Right ventricle myocardium superior (tissue), 1 donor: ENCODE data around the gene PTPRN2. TPM values are rescaled to one million over a fixed set of nuclear protein-coding genes. Genes with fewer than 3 reads are reported as not detected.
A peak's percentile ranks its signal among the peaks of the same experiment; 100 is the strongest.
"Not testable (repeated sequence)": the region's sequence is repeated elsewhere in the genome, so short reads cannot be mapped to it uniquely, and the experiment has no call there.

Source experiments
- ATAC-seq: fragments of 200-7000 bp; cut with Tn5 transposase; one replicate; pipeline ENCODE4 v1.9.1; 2020; ENCODE audit warnings: mild to moderate bottlenecking; ENCODE audit not compliant: poor library complexity
- DNase-seq: peaks from one replicate; pipeline ENCODE4 v3.0.0-alpha.2; 2020
- intact Hi-C: fragments of 100-400 bp; cut with DNase I; formaldehyde crosslinking; loops from one replicate; pipeline ENCODE4 v1.11.2; 2022
- total RNA-seq: library from RNA; stranded (reverse); fragmentation: NEBNext Ultra II Directional; extraction: Animal tissue kit (Norgen Biotek cat#: 25700); gene quantifications from one replicate; pipeline ENCODE4 v1.2.1, GENCODE V29; 2021
- donor health status: DM: no; HTN: yes; CAD: no; lungs with severe emphysema.

The PTPRN2 gene
- total RNA-seq, 1 donor from 2014 or later: 1.2 TPM

- ATAC-seq (no peak), DNase-seq (peak; percentile 21)
- intact Hi-C loops: no loop called here
These were observed 531.7 kb downstream of the PTPRN2 start for GRCh38 chr7:158055726-158056510.

GRCh38 chr7:158054611-158055010, 533.0 kb downstream of the PTPRN2 start:
- DNase-seq (no peak), ATAC-seq (no peak)
- intact Hi-C loops: no loop called here

GRCh38 chr7:158054081-158054480, 533.5 kb downstream of the PTPRN2 start:
- ATAC-seq: no peak
- intact Hi-C loops: no loop called here
- DNase-seq: no peak

GRCh38 chr7:158053183-158053915, 534.3 kb downstream of the PTPRN2 start:
- intact Hi-C loops: no loop called here
- ATAC-seq (no peak), DNase-seq (no peak)

GRCh38 chr7:158052381-158053060, 535.1 kb downstream of the PTPRN2 start:
- ATAC-seq: no peak
- DNase-seq: no peak
- intact Hi-C loops: no loop called here

- DNase-seq (no peak), ATAC-seq (no peak)
- intact Hi-C loops: no loop called here
These were observed 535.8 kb downstream of the PTPRN2 start for GRCh38 chr7:158051776-158052175.

GRCh38 chr7:158050978-158051651, 536.5 kb downstream of the PTPRN2 start:
- DNase-seq (no peak), ATAC-seq (no peak)
- intact Hi-C loops: no loop called here

- ATAC-seq (no peak), DNase-seq (no peak)
- intact Hi-C loops: no loop called here
These were observed 537.1 kb downstream of the PTPRN2 start for GRCh38 chr7:158050441-158050977.

- no peak for ATAC-seq
- intact Hi-C loops: no loop called here
- no peak for DNase-seq
These were observed 538.4 kb downstream of the PTPRN2 start for GRCh38 chr7:158049271-158049670.

- no peak for ATAC-seq
- no peak for DNase-seq
- intact Hi-C loops: no loop called here
These were observed 539.1 kb downstream of the PTPRN2 start for GRCh38 chr7:158048569-158048968.

- intact Hi-C loops: no loop called here
- DNase-seq (no peak), ATAC-seq (no peak)
These were observed 540.1 kb downstream of the PTPRN2 start for GRCh38 chr7:158047391-158048059.

- DNase-seq, ATAC-seq, intact Hi-C loops: not testable (repeated sequence)
These were observed 541.4 kb downstream of the PTPRN2 start for GRCh38 chr7:158046246-158046645.

- ATAC-seq (no peak), DNase-seq (no peak)
- intact Hi-C loops: no loop called here
These were observed 543.2 kb downstream of the PTPRN2 start for GRCh38 chr7:158044482-158044823.

- intact Hi-C loops: no loop called here
- DNase-seq: peak; percentile 13
- peak; percentile 43 for ATAC-seq
These were observed 543.8 kb downstream of the PTPRN2 start for GRCh38 chr7:158043551-158044481.

- ATAC-seq (no peak), DNase-seq (peak; percentile 18)
- intact Hi-C loops: no loop called here
These were observed 545.3 kb downstream of the PTPRN2 start for GRCh38 chr7:158042156-158042880.

GRCh38 chr7:158040199-158040598, 547.4 kb downstream of the PTPRN2 start:
- DNase-seq (peak; percentile 10), ATAC-seq (no peak)
- intact Hi-C loops: no loop called here

GRCh38 chr7:158039270-158039669, 548.4 kb downstream of the PTPRN2 start:
- intact Hi-C loops: no loop called here
- DNase-seq (no peak), ATAC-seq (no peak)
